NCI-H2029 treated with DMSO at 0.1 percent for 48 hours (cell line): Measurements from ENCODE around the gene CCDC91.
A peak's percentile ranks its signal among the peaks of the same experiment; 100 is the strongest.

Experiments
- DNase-seq: peaks from one replicate; lab custom pipeline; 2025; lab: John Stamatoyannopoulos, UW

CCDC91 gene

DNA sequence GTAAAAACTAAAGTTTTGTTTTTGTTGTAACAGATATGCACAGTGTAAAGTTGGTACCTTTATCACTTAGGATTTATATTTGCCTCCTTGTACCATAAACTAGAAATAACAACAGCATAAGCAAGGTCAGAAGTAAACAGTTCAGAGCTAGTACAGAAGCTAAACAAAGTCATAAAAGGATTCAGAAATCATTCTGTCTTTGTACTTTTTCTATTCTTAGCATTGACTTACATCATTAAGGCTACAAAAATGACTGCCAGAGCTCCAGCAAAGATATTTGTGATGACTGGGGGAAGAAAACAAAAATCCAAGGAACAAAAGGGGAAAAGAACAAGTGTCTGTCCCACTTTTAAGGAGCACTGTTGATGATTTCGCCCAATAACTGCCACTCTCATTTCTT is 347.2 kb downstream of the CCDC91 start:
- DNase-seq = no peak

DNA sequence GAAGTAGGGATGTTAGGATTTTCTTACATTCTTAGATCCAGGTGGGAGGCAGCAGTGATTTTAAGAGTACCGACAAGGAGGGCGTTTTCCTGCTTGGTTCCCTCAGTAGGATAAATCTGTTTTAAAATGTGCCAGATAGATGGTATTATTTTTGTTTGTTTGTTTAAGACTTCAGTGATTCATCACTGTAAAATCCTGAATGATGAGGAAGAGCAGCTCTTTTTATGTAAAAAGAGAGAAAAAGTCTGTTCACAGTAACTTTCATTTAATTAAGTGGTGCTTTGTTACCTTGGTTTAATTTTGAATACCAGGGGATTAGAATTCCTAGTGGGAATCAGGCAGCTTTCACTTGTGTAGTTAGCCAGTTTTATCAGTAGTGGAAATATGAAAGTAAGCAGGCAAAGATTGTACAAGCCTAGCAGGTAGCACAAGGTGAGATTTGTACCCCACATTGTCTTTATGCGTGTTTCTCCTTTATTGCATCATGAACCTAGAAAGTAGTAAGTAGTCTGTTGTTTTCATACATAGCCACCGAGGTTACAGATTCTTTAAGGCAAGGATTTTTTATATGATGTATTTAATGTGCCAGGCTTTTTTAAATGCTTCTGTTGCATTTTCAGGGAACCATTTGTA is 349.6 kb downstream of the CCDC91 start:
- no peak for DNase-seq

DNA sequence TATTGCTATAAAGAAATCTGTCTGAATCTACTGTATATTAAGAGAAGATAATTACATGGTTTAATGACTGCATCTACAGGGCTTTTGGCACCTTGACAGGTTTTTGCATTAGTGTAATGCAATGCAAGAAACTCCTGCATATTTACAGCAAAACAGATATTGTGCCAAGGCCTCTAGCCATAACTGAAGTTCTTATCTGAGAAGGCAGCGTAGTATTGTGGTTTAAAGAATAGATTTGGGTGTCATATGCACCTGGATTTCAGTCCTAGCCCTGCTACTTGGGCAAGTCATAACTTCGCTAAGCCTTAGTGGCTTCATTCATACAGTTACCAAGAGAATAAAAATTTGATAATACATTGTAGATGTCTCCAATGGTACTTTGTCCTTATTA is 350.1 kb downstream of the CCDC91 start:
- no peak for DNase-seq

DNA sequence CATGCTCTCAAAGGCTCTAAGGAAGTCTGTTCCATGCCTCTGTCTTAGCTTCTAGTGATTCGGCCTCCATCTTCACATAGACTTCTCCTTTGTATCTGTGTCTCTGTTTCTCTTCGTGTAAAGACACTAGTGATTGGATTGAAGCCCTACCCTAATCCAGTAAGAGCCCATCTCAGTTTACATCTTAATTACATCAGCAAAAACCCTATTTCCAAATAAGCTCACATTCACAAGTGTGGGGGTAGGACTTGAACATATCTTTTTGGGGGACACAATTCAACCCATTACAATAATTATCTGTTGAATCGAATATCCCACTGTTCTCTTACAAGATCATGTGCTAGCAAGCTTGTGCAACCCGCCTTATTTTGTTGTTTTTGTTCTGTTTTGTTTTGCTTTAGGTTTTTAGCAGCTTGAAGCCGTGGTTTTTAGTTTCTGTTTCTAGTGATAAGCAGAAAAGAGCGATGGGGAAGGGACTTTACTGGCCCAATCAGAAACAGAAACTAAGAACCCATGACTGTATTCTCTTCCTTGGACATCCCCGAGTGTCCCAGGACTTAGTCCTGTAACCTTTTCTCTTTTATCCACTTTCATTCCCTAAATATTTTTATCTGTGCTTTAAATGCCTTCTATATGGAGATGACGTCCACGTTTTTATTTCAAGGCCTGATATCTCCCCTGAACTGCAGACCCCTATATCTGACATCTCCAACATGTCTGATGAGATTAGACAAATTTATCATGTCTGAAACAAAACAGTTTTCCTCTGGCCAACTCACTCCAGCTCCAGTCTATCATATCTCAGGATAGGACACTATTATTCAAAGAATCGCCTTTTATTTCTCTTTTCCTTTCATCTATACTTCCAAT is 353.0 kb downstream of the CCDC91 start:
- no peak for DNase-seq

DNA sequence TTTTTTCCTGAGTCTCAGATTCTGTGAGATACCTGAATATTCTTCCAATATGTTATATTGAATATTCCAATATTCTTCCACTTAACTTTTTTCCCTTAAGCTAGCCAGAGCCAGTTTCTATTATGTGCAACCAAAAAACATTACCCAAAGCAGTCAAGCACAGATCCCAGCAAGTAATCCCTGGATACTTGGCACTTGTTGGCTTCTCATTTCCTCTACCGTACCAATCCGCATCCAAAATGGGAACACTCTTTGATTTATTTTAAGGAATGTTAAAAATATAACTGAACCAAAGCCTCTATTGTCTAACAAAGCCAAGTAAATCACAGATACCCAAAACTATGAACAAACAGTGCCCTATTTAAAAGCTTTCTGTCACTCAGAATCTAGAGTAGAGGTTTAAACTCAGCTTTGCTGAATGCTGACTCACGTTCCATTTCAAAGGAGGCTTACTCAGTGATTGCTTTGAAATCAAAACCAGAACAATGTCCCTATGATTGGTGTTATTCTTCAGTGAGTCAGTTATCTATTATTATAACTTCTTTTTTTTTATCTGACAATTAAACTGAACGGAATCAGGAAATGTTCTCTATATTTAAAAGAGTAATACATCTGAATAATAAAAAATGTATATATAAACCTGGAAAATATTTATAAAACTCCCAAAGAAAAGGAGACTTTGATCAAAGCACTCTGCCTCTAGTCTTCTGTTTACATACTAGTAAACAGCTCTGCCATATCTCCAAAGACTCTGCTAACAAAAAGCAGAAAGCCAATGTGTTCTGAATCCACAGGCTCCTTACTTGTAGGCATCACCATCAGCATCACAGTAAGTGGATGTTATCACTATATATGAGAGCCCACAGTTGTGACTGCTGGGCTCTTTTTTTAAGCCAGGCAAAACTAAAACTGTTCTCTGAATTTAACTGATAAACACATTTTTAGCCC is 360.8 kb downstream of the CCDC91 start:
- DNase-seq = no peak

DNA sequence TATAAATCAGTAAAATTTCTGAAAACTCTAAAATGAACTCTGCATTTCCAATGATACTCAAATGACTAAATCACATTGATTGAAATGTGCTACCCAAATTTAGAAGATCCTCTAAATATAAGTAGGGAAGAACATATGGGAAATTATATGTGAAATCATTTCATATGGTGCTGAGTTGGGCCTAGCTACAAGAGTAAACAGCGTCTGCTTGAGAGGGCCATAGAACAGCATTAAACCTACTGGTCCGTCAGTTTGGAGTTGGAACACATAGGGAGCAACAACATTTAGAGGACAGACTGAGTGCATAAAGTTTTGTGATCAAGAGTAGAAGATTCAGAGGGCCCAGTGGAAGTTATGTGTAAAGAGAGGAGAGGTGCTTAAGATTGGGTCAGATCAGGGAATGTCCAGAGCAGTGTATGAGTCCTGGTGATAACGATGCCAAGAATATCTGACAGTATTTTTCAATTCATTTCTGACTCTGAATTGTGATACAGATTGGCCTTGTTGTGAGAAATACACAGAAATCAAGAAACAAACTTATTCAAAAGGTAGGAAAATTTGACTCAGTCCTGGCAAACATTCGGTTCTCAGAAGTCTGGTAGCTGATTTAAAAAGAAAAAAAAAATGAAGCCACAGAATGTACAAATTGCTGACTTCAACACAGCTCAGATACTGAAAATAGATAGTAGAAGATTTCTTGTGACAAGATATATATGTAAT is 362.2 kb downstream of the CCDC91 start:
- no peak for DNase-seq

DNA sequence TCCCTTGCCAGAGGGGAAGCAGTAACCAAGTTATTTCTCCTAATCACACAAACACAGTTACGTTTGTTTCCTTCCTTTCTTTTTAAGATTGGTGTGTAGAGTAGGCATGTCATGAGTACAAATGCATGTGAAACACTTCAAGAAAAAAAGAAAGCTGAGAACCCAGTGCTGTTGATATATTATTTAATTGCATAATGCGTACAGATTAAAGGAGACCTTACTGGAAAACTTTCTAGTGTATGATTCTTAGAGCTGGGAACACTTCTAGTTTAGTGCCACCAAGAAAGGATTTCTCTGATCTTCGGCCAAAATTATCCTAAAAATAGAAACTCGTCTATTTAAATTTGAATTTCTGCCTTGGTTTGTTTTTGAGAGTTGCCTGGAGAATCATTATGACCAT is 365.5 kb downstream of the CCDC91 start:
- no peak for DNase-seq

DNA sequence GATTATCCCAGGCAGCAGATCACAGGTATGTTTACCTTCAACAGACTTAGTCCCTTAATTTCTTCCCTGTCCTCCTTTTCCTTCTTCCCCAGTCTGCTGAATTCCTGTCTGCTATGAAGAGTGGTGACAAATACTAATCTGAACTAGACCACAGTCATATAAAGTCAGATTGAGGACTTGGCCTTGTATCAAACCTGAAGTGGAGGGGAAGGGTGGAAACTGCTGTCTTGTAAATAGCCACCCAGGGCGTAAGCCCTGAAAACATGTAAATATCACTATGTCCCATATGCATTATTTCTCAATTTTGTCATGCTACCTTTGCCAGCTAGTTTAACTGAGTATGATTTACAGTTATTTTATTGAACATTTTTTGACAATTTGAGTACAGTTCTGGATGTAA is 368.0 kb downstream of the CCDC91 start:
- peak; percentile 9 for DNase-seq

DNA sequence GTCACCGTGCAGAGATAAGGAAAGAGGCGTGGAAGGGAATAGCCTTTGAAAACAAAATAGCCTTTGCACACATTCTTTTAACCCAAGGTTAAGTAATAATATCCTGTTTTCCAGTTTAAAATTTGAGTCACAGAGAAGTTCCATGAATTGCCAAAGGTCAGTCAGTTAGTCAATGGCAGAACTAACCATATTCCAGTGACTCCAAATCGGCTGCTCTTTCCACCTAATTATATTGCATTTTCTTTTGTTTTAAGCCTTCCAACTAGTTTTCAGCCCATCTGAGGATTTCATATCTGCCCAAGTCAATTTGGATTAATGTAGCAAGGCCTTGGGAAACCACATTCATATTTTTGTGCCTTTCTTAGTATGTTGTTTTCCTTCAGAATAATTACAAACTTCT is 373.0 kb downstream of the CCDC91 start:
- no peak for DNase-seq

DNA sequence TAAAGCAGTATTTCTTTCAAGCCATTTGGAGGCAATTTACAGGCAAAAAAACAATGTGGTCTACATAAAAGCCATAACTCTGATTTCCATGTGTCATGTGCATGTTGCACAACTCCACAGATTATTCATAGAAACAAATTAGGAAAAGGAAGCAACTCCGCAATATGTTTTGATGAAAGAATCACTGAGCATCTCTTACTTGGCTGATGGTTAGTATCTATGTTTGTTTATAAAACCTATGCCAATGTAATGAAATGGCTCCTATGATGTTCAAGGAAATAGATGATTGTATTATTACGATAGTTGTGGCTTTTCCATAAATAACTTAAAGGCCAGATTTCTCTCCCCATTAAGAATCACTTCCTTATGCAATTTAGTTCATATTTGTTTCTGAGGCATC is 373.7 kb downstream of the CCDC91 start:
- no peak for DNase-seq

DNA sequence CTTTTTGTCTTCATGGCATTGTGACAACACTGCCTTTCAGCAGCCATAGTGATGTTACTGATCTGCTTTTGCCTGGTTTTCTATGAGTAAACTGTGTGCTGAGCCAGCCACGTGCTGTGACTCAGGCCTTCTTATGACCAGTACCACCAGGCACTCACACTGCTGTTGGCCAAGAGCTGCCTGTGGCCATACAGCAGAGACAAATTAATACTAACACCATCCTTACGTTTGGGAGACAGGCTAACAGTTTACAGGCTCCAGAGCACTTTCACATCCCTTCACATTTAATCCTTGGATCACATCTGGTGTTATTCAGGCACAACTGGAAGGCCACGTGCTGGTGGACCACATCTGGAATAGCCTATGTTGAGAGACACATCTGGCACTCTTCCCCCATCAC is 377.9 kb downstream of the CCDC91 start:
- no peak for DNase-seq

DNA sequence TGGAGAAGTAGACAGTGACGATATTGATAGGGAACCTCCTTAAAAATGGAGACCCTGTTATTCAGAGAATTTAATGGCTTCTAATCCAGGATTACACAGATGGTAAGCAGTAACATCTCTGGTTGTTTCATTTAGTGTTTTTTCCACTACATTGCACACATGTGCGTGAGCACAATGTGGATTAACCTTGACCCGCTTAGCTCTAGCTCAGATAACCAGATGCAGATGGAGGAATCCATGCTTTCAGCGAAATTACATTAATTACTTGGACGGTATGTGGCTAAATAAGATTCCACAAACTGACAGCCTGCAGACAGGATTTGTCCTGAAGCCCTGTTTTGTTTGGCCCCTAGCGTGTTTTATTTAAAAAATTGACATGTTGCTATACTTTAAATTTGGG is 378.4 kb downstream of the CCDC91 start:
- DNase-seq = no peak

DNA sequence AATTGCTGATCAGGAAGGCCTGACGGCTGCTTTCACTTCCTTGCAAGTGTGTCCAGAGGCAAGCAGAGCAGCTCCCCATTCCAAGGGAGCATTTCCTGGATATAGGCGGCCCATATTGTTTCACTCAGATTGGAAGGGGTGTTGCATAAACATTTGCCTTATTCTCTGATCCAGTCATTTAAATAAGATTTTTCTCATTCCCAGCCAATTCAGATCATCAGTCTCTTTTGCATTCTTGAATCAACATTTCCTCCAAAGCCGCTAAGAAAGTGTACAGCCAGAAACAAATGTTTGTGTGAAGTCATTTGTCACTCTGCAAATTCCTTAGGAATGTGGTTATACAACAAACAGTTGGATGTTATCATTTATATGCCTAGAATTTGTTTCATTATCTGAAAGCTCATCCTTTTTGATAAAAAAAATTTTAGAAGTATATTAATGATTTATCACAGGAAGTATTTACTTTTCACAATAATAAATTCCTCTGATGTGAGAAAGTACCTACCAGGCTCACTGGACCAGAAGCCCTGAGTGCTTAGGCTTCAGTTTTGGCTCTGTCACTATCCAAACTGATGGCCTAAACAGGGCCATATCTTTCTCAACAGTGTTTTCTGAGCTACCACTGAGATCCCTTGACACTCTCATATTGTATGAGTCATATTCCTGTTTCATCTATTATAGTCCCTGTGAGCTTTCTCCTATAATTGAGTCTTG is 379.6 kb downstream of the CCDC91 start:
- no peak for DNase-seq

DNA sequence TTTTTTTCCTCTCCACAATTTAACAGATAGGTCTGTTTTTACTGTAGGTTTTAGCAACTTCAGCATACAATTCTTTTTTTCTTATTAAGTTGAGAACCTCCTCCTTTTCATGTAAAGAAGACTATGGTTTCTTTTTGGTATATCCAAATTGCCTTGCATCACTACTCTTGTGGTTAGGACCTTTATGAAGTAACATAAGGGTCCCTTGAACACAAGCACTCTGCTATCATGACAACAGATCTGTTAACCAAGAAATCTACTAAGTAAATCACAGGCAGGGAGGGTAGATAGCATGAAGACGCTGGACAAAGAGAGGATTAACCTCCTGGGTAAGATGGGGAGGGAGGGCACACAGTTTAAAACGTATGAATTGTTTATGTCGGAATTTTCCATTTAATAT is 380.6 kb downstream of the CCDC91 start:
- DNase-seq = no peak

DNA sequence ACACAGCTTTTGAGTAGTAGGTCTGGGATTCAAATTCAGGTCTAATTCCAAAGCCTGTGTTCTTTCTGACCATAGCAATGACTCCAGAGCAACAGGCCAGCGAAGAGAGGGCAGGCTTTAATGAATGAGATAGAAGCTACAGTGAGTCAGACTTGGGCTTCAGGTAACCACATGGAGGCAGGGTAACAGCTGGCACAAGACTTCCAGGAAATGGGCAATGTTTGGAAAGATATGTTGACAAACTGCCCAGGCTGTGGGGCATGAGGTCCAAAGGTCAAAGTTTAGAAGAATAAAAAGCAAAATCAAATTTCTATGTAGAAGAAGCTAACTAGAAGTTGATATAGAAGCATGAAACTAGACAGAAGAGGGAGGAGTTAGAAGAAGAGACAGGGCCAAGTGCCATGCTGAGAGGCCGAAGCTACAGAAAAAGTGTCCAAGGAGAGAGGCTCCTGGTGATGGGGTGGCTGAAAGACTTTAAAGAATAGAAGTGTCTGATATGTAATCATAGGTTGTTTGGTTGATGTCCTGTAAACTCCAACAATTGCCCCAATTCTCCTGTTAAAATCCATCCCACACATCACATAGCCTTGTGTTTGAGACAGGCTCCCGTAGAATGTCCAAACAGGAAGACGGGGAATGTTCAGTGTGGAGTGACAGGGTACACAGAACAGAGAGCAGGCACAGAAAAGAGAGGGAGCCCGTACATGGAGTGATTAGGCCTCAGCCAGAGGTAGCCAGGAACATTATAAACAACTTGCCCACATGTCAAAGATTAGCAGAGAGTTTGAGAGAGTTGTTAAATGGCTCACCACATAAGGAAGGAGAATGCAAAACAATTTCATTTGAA is 384.7 kb downstream of the CCDC91 start:
- DNase-seq = no peak

DNA sequence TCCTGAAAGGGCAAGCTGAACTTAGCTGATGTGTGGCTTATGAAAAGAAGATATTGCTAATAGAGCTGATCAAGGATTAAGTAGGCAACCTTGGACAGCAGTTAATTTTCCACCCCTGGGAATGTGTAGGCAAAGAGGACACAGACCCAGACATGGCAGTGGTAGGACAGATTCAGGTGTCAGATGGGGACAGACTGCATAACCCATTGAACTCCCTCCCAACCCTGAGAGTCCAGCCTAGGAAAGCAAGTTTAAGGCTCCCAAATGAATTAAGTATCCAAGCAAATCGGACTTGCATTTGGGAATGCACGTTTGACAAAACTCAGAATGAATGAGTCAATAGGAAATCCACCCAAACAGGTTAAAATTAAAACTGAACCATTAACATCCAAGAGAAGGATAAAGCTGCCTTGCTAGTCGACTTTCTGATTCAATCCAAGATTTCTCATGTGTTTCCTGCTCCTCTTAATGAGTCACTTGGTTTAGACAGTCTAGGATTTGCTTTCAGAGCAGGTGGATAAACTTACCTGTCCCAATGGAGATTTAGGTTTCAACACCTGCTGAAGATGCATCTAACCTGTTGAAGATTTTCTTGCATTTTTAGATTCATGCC is 385.4 kb downstream of the CCDC91 start:
- DNase-seq = no peak

DNA sequence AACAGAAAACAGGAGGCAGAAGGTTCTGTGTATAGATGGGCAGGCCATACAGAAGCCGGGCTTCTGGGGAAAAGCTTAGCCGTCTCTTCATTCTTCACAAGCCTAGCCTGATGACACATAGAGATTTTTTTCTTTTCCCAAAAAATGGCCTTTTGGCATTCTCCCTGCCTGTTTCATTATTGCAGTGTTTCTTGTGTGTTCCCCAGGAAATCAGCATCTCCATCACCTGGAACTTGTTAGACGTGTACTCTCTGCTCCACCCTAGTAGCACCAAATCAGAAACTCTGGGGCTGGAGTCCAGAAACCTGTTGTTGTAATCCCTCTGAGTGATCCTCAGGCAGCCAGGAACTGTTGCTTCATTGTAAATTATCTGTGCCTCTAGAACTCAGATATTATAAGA is 388.1 kb downstream of the CCDC91 start:
- no peak for DNase-seq

DNA sequence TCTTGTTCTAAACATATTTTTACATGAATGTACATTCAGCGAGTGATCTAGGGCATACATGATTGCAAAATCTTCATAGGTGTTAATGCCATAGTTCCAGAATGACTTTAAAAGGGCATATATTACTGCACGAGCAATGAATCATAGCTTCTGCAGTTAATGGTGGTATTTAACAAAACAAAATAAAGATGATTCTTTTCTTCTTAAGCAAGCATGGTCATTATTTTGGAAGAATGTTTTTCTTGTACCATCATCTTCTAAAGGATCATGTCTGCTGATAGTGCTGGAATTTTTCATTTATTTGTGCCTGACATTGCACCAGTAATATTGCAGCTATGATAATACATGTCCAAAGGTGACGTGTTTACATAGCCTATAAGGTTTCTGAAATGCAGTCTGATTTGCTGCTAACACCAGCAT is 388.6 kb downstream of the CCDC91 start:
- DNase-seq = no peak

DNA sequence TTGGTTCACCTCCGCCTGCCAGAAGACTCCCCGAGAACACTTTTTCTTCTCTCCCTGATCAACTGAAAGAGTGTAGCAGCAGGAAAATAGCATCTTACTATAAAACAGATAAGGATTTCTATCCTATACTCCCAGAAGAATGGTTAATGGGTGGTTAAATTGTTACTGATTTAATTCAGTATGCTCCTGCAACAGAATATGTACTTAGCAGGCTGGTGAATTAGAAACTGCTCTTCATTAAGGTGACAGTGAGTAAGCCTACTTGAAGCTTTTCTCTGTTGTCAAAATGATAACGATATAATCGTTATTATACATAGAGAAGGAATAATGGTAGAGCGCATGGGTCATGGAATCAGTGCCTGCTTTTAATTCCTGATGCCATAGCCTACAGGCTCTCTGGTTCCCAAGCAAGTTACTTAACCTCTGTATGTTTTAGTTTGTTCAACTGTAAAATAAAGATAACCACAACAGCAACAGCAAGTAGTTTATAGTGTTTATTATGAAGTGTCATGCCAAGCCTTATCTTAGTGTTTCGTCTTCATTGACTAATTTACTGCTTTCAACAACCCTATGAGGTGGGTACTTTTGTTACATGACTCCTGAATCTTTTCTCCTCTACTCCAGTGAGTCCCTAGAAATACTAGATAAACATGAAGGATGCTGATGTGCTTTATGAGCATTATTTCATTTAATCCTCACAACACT is 392.6 kb downstream of the CCDC91 start:
- DNase-seq = no peak
